DND-41 (cell line): ENCODE results near the gene TOMM40L.

Source experiments
- EZH2 ChIP-seq: IDR thresholded peaks from 3 replicates; pipeline ENCODE4 v1.6.1; 2012; ENCODE audit warnings: borderline replicate concordance, low read depth, mild to moderate bottlenecking, moderate library complexity, low read length, inconsistent platforms; ENCODE audit not compliant: severe bottlenecking
- TF ChIP-seq, protein P1 (sequence below): IDR thresholded peaks from 2 replicates; pipeline ENCODE4 v1.5.1; 2012; ENCODE audit warnings: borderline replicate concordance, low read length, moderate library complexity, mild to moderate bottlenecking; ENCODE audit not compliant: poor library complexity, severe bottlenecking; ENCODE audit errors: extremely low read depth

GRCh38 chr1:161197560-161198193, 28.2 kb upstream of the TOMM40L start:
- TF ChIP-seq, protein P1, sequence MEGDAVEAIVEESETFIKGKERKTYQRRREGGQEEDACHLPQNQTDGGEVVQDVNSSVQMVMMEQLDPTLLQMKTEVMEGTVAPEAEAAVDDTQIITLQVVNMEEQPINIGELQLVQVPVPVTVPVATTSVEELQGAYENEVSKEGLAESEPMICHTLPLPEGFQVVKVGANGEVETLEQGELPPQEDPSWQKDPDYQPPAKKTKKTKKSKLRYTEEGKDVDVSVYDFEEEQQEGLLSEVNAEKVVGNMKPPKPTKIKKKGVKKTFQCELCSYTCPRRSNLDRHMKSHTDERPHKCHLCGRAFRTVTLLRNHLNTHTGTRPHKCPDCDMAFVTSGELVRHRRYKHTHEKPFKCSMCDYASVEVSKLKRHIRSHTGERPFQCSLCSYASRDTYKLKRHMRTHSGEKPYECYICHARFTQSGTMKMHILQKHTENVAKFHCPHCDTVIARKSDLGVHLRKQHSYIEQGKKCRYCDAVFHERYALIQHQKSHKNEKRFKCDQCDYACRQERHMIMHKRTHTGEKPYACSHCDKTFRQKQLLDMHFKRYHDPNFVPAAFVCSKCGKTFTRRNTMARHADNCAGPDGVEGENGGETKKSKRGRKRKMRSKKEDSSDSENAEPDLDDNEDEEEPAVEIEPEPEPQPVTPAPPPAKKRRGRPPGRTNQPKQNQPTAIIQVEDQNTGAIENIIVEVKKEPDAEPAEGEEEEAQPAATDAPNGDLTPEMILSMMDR, result no peak
- TF ChIP-seq EZH2, result no peak
